ENCODE results near the gene MAN1A2. TPM values are rescaled to one million over a fixed set of nuclear protein-coding genes. Genes with fewer than 3 reads are reported as not detected.

Gene MAN1A2
- total and polyA plus RNA-seq, 4 donors, result 6.4 to 56.3 (median 25.3) TPM

- ATAC-seq (ENCODE audit: insufficient read depth, low FRiP score) (peak; percentile 34), DNase-seq (no peak)
- Histone ChIP-seq H3K36me3 (ENCODE audit: control insufficient read depth in 4 of 4, insufficient read depth in 4 of 4, low read length in 4 of 4) (no peaks in the 10 kb centered on the region), H3K27me3 (ENCODE audit: control insufficient read depth in 3 of 3, insufficient read depth in 3 of 3, low read length in 2 of 3) (no peaks in the 10 kb centered on the region), H3K4me3 (no peak overlapping the region), H3K9me3 (ENCODE audit: control insufficient read depth in 4 of 4, insufficient read depth in 3 of 4, low read length in 3 of 4) (no peaks in the 10 kb centered on the region), H3K27ac (ENCODE audit: low read depth in 1 of 2, low read length in 1 of 2) (peak overlapping the region in 1 of 2 donors; percentile 2), H3K9ac (ENCODE audit: insufficient read depth in 1 of 2, low read length in 2 of 2) (no peak overlapping the region), H3K4me1 (ENCODE audit: control insufficient read depth in 5 of 5, insufficient read depth in 5 of 5, low read length in 5 of 5) (peaks cover 0 to 13% (median 0%) of the 10 kb centered on the region in 5 donors)
- TF ChIP-seq CTCF (IDR thresholded peaks at IDR 0.05; ENCODE audit: control extremely low read depth, extremely low read depth), result no peak
- WGBS, 2 donors, result 45 to 57% methylated on average over 4 of the region's 4 CpGs
Observed at GRCh38 chr1:117572546-117572945, 205.3 kb downstream of the MAN1A2 start.

GRCh38 chr1:117573386-117574023 lies 206.3 kb downstream of the MAN1A2 start:
- Histone ChIP-seq H3K27ac (ENCODE audit: low read depth in 1 of 2, low read length in 1 of 2) (no peak overlapping the region), H3K4me1 (ENCODE audit: control insufficient read depth in 5 of 5, insufficient read depth in 5 of 5, low read length in 5 of 5) (peaks cover 0 to 13% (median 0%) of the 10 kb centered on the region in 5 donors), H3K9me3 (ENCODE audit: control insufficient read depth in 4 of 4, insufficient read depth in 3 of 4, low read length in 3 of 4) (no peaks in the 10 kb centered on the region), H3K27me3 (ENCODE audit: control insufficient read depth in 3 of 3, insufficient read depth in 3 of 3, low read length in 2 of 3) (no peaks in the 10 kb centered on the region), H3K9ac (ENCODE audit: insufficient read depth in 1 of 2, low read length in 2 of 2) (no peak overlapping the region), H3K4me3 (no peak overlapping the region), H3K36me3 (ENCODE audit: control insufficient read depth in 4 of 4, insufficient read depth in 4 of 4, low read length in 4 of 4) (no peaks in the 10 kb centered on the region)
- 78 to 83% methylated on average over 10 of the region's 10 CpGs for WGBS, 2 donors
- no peak for TF ChIP-seq CTCF (IDR thresholded peaks at IDR 0.05; ENCODE audit: control extremely low read depth, extremely low read depth)
- ATAC-seq (ENCODE audit: insufficient read depth, low FRiP score) (no peak), DNase-seq (no peak)

- no peaks in the 10 kb centered on the region for H3K27me3 ChIP-seq (ENCODE audit: control insufficient read depth in 3 of 3, insufficient read depth in 3 of 3, low read length in 2 of 3)
- no peak overlapping the region for H3K4me3 ChIP-seq
- no peaks in the 10 kb centered on the region for H3K9me3 ChIP-seq (ENCODE audit: control insufficient read depth in 4 of 4, insufficient read depth in 3 of 4, low read length in 3 of 4)
- TF ChIP-seq CTCF (IDR thresholded peaks at IDR 0.05; ENCODE audit: control extremely low read depth, extremely low read depth), result no peak
- H3K9ac ChIP-seq (ENCODE audit: insufficient read depth in 1 of 2, low read length in 2 of 2), result no peak overlapping the region
- peaks cover 0 to 13% (median 0%) of the 10 kb centered on the region in 5 donors for H3K4me1 ChIP-seq (ENCODE audit: control insufficient read depth in 5 of 5, insufficient read depth in 5 of 5, low read length in 5 of 5)
- no peak overlapping the region for H3K27ac ChIP-seq (ENCODE audit: low read depth in 1 of 2, low read length in 1 of 2)
- no peaks in the 10 kb centered on the region for H3K36me3 ChIP-seq (ENCODE audit: control insufficient read depth in 4 of 4, insufficient read depth in 4 of 4, low read length in 4 of 4)
- 68 to 81% methylated on average over 5 of the region's 5 CpGs for WGBS, 2 donors
- ATAC-seq (ENCODE audit: insufficient read depth, low FRiP score) (no peak), DNase-seq (no peak)
Observed at GRCh38 chr1:117574161-117574835, 207.0 kb downstream of the MAN1A2 start.

Data from lung (tissue), 12 donors.